ENCODE data around the gene HUS1.

HUS1 gene

DNA sequence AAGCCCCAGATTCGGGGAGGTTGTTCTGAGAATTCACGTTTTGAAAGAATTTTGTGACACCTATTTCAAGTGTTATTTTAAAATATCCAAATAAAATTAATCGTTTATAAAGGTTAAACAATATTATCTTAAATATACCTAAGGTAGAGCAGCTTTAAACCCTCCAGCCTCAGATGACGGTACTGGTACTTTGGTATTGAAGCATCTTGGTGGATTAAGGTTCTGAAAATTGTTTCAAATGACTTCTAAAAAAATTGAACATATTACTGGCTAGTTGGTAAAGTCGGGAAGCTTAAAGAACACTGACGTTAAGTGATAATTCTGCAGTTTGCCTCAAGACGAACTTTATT is 392 bp upstream of the HUS1 start:
- no peak for DNase-seq (ENCODE audit: low read depth in 2 of 2)

DNA sequence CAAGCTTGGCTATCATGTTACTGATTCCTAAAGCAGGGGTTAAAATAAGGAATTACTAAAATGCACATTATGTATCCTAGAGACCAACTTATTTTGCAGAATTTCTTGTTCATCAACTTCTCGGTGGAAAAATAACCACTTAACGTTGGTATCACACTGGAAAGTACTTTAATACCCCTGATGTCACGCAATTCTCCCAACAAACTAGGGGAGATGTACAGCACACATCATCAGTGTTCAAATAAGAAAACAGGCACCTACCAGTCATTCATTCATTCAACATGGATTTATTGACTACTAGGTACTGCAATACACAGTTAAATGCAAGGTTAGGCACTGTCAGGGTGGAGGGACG is 648 bp downstream of the HUS1 start:
- DNase-seq (ENCODE audit: low read depth in 2 of 2): no peak

DNA sequence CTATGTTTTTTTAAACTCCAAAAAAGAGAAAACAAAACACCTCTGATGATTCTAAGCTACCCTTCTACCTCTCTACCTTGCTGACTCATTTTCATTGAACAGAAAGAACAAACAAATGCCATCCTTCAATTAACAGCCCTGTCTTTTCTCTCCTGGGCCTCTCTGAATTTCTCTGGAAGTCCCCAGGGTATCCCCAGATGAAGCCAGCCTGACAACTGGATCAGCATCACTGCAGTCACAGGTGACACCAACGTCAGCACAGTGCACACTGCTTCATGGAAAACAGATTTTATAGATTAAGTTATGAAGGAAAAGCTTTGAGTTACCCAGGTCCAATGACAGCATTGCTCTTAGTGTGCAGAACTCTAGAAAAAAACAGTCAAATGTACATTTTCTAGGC is 5.7 kb downstream of the HUS1 start:
- no peak for DNase-seq (ENCODE audit: low read depth in 2 of 2)

DNA sequence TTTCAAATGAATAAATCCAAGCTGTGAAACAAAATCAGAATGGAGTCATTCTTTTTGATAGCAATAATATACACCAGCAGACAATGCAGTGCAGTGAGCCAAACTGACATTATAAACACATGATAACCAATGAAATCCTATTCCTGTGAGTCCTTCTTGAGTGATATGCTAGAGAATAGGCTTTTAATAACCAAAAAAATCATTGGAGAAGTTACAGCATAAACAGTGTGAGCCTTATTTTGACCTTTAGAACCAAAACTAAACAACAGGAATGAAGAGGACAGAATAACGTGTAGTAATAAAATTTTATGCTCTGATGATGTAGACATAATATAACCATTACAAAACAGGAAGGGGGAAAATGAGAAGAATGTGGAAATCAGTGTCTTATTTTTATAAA is 8.7 kb downstream of the HUS1 start:
- DNase-seq (ENCODE audit: low read depth in 2 of 2): no peak

DNA sequence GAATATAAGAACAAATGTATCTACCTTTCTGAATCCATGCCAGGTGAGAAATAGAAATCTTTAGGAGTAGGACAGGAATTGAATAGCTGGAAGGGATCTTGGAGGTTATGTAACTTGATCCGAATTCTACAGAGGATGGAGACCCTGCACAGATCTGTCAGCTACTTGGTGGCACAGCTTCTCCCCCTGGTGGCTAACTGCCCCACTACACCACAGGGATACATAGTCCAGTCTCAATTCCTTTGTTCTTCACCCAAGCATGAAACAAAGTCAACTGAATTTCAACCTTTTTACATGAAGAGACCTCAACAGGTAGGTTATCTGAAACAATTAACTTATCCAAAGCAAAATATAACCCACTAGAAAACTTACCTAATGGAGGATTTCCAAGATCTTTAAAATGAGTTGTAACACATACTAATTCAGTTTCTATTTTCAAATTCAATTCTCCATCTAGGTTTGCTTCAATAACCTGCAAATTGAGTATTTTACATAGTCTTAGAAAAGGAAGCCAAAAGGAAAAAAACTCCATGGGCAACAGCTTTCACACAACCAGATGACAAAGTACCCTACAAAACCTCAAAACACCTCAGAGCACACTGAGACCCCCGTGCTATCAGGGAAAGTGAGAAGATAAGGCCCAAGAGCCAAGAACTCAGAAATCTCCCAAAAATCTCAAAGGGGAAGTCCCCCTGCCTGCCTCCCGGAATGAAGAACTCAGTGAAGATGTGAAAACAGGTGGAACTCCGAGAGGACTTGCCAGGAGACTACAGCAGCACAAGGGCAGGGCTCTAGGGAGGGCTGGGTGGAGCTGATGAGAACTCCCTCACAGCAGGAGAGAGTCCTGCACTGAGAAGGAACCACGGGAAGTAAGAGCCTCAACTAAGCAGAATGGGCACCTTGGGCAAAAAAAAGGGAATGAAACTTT is 10.3 kb downstream of the HUS1 start:
- DNase-seq (ENCODE audit: low read depth in 2 of 2): peak in 1 of 2 donors; percentile 24

DNA sequence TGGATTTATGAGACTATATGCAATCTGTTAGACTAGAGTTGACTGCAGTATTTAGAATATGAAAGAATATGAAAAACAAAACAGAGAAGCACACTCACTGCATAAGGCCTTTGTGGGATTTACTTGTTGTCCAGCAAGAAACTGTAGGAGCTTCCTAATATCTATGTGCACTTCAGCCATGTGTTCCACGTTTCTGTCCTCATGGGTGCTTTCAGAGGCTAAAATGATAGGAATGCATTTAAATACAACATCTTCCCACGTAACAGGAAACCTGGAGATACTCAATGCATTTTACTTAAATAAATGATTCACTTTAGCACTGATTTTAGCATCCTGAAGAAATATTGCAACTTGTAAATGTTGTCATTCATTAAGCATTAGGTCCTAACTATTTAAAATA is 11.7 kb downstream of the HUS1 start:
- DNase-seq (ENCODE audit: low read depth in 2 of 2): no peak

DNA sequence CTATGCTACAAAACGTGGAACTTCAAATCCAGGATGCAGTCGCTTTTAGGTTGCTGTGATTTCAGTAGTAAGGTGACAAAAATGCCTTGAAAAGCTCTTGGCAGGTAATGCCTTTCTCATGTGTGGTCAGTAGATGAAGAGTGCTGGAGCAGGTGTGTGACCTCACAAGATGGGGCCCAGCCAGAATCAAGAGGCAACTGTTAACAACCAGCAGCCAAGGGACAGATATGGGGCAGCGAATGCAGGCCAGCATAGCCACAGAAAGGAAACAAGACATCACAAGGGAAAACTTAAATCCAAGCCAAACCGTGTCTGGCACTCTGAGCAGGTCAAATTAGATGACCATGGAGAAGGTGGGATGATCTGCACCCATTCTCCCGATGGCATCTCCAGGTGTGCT is 12.3 kb downstream of the HUS1 start:
- DNase-seq (ENCODE audit: low read depth in 2 of 2): no peak

DNA sequence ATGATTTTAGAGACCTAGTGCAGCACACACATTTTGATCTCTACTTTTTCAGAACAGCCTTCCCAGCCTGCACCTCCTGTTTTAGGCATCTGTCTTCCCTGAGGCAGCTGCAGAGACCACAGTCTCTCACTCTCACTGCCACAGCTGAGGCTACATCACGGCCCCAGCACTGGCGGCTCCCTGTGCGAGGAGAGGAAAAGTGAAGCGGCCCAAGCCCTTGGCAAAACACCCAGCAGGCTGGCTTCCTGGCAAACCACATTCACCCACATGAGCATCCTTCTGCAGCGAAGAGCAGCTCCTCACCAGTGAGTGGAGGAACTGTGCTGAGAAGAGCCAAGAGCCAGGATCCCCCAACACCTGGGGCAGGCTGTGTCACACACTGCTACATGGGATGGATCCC is 14.0 kb downstream of the HUS1 start:
- no peak for DNase-seq (ENCODE audit: low read depth in 2 of 2)

DNA sequence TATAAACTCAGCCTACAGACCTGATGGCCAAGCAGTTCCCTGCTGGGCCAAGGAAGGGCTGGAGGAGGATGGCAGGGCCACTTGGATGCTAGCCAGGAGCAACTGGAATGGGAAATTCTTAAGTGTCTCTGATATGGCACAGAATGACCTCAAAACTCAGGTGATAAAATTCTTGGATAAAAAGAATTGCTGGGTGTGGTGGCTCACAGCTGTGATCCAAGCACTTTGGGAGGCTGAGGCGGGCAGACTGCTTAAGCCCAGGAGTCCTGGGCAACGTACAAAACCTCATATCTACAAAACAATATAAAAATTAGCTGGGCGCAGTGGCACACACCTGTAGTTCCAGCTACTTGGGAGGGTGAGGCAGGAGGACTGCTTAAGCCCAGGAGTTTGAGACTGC is 17.2 kb downstream of the HUS1 start:
- no peak for DNase-seq (ENCODE audit: low read depth in 2 of 2)

DNA sequence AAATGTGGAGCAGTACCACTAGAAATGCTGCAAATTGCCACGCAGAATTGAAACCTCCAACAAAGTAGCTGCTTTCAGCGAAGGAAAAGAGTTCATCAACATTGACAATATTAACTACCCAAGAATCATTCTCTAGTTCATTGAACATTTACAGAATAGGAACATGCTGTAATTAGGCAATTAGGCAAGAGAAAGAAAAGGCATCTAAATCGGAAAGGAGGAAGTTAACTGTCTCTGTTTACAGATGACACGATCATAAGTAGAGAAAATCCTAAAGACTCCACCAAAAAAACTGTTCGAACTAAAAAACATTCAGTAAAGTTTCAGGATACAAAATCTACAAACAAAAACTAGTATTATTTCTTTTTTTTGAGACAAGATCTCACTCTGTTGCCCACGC is 22.3 kb downstream of the HUS1 start:
- DNase-seq (ENCODE audit: low read depth in 2 of 2): no peak

DNA sequence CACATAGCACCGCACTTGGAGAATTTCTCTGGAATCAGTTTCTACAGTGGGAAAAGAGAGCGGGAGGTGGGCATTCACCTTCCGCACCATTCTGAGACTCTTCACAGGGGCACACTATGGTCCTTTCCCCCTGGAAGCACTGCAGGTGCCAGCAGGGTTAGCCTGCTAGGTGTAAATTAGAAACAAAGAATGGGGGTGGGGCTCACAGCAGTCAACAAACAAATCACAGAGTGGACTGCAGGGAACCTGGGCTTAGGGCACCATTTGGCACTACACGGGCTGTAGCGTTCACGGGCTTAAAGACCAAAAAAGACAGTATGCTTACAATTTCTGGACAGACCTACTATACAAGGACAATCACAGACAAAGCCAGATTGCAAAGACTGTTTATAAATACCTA is 23.2 kb downstream of the HUS1 start:
- DNase-seq (ENCODE audit: low read depth in 2 of 2): no peak

DNA sequence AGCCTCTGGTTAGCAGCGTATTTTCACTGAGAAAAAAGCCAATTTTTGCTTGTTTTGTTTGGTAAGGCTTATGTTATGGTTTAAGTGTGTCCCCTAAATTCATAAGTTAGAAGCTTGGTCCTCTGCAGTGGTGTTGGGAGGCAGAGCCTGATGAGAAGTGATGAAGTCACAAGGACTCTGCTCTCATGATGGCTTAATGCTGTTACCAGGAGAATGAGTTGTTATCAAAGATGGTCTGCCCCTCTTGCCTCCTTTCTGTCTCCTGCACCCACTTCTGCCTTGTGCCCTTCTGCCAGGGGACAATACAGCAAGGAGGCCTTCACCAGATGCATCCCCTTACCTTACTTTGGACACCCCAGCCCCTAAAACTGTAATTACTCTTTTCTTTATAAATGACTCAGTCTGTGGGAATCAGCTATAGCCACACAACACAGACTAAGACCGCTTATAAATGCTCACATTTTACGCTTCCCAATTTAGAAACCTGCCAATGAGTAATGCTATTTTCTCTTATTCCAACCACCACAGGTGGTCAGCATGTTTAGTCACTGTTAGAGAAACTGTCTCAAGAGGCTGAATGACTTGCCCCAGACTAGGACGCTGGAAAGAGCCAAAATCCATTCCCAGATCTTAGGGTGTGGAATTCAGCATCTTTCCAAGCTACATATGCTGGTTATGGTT is 25.0 kb downstream of the HUS1 start:
- no peak for DNase-seq (ENCODE audit: low read depth in 2 of 2)

DNA sequence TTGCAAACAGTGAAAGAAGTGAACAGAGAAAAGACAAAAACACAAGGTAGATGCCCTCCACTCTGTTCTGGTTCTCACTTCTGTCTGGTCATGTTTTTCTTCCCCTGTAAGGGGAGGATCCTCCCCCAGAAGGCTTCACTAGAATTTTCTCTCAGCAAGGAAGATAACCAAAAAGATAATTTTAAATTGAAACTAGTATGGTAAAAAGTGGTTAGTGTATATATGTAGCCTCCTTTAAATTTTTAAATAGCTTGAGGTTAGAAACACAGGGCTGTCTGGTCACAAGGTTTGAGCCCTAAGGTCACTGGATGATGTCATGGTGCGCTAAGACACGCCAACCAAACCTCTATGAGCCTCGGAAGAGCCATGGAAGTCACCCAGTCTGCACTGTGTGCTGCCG is 25.6 kb downstream of the HUS1 start:
- DNase-seq (ENCODE audit: low read depth in 2 of 2): no peak

DNA sequence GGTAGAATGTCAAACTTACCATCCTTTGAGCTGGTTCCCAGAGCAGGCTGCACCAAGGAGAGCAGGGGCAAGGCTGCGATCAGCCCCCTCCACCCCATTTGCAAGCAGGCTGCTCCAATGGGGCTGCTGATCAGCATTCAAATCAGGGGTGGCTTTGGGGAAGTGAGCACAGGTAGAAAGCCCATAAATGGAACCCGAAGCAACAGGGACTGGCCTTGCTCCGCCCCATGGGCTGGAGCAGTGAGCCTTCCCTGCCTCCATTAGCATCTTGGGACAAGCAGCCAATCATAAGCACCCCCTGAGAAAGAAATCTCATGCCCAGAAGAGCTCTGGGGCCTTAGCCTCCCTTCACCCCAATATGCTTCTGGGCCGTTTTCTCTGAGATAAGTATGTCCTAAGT is 27.2 kb downstream of the HUS1 start:
- no peak for DNase-seq (ENCODE audit: low read depth in 2 of 2)

DNA sequence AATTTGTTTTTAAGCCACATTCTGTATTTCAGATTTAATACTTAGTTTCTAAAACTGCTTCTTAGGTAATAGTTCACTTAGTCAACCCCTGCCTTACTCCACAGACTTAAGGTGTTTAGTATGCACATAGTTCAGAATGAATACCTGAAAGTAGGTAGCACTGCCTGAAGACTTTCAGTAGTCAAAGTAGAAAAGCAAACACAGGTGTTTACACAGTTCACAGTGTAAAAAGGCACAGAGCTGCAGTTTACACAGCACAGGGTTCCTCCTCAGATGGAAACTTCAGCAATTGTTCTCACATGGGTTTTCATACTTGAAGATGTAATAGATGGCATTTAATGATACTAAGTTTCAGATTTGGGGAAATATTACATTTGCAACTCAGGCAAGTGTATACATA is 28.0 kb downstream of the HUS1 start:
- no peak for DNase-seq (ENCODE audit: low read depth in 2 of 2)

DNA sequence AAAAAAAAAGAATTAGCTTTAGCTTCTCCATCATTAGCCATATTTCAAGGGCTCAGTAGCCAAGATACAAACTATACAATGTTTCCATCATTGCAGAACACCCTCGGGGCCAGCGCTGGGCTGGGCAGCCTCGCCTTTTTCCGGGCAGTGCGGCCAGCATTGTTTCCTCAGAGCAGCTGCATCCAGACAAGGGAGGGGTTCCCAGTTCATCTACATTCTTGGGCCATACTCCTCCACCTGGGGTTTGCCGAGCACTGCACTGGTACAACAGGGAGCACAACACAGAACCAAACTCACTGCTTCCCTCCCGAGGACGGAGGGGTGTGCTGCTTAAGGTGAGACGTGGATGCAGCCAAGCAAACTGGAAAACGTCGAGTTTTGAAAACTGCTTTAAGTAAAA is 28.7 kb downstream of the HUS1 start:
- DNase-seq (ENCODE audit: low read depth in 2 of 2): no peak

DNA sequence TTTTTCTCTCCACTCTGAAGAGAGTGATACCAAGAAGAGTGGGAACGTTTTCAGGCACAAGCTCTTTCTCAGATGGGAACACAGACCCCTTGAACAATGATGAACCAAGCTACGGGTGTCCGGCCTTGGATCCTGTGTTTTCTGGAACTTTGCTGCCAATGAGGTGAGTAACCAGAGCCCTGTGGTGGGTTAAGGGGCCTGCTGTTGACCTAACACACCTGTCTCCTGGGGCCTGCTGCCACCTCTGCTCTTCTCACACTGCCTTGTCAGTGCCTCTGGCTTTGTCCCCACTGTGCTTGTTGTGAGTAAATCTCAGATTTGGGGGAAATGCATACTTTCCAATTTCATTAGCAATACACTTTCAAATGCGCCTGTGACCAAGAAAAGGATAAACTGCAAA is 29.7 kb downstream of the HUS1 start:
- no peak for DNase-seq (ENCODE audit: low read depth in 2 of 2)

DNA sequence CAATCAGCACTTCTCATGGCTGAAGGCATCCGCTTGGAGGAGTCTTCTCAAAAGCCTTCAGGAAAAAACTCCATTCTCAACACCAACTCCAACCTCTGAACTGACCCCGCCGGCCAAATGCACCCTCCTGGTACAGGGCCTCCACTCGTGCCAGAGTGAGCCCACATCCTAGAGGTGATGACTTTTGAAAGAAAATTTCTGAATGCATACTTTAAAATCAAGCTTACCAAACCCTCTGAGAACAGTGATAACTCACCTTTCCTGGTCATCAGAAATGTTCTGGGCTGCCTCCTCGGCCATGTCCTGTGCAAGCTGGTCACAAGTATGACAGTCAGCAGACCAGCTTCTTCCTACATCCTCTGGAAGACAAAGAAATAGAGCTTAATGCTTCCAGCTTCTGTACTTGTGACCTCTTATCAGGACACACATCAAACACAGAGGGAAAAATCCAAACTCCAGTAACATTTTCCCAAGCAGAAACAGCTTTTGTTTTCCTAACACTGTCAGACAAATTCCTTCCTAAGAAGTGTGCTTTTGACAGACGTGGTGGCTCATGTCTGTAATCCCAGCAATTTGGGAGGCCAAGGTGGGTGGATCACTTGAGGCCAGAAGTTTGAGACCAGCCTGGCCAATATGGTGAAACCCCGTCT is 31.1 kb downstream of the HUS1 start, which contains the start of gene PKD1L1:
Gene PKD1L1, minus strand, starts transcription at position 326 of the 650 bp plus-strand sequence. Its CDS starts 26 bp downstream, at position 300.
- no peak for DNase-seq (ENCODE audit: low read depth in 2 of 2)

DNA sequence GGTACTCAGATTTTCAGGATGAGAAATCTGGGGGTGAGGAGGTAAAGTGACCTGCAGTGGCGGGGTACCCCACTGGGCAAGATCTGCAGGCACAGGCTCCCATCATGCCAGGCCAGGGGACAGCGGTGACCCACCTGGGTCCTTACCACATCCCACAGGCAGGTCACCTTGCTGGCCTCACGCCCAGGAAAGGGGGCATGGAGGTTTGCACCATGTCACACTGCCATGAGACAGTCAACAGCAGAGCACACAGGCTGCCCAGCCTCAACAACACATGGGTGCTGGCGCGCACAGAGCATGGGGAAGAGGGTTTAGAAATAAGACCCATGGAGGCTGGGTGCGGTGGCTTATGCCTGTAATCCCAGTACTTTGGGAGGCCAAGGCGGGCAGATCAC is 32.1 kb downstream of the HUS1 start:
- no peak for DNase-seq (ENCODE audit: low read depth in 2 of 2)

DNA sequence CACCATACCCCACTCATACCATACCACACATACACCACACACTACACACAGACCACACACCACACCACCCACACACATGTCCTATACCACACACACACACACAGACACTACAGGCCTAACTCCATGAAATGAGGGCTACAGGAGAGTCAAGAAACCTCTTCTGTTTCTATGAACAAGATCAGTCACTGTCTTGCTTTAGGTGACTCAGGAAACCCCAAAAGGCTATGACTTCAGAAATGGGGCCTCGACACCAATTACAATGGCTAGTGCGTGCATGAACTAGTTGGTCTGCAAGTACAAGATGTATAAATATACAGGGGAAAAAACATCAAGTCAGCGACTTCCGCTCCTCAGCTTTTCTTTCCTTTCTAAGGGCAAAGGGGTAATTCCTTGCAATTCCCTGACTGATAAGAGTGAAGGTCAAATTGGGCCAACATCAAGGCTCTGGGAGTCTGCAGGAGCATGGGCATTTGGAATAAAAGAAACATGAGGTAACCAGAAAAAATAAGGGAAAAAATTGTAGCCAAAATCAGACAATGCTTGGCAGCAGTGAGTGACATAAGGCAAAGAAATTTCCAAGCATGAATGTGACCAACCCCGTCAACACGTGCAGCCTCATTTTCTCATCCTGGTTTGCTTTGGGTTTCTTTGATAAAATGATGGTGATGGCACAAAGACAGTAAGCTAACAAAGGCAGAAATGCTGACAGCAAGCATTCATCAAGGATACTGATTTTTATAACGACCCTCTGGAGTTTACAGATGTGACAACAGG is 32.6 kb downstream of the HUS1 start:
- no peak for DNase-seq (ENCODE audit: low read depth in 2 of 2)

DNA sequence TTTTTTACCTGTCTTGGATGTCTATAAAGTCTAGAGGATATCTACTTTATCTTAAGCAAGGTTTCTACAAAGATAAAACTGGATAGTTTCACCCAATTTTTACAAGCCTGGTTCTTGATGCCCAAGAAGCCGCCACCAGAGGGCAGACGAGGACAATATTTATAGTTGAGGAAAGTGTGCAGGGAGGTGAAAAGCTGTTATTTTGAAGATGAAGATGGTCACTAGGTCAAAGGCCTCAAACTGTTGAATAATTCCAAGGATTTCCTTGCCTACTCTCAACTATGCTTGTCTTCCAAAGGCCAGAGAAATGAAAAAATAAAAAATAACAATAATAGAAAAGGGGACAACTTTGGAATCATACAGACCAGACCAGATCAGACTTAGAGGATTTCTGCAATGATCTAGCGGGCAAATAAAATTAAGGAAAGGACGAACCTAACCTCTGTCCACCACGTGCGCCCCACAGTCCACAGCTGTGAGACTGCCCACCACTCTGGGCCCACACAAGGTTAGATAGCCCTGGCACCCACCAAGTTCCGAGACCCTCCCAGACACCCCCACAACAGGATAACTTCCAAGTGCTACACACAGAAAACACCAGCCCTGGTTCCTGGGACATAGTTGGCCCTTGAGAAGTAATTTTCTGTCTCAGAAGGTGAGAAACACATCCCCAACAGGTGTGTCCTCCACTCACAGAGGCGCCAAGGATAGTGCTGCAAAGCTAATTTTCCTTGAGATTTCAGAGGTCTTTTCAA is 34.0 kb downstream of the HUS1 start:
- peak; percentile 34 to 56 for DNase-seq (ENCODE audit: low read depth in 2 of 2)
